ENCODE measurements around the gene AKAP13. TPM values are rescaled to one million over a fixed set of nuclear protein-coding genes. Genes with fewer than 3 reads are reported as not detected.

AKAP13 gene
- total and polyA plus RNA-seq, 7 donors: 18.2 to 126 (median 93.7) TPM

- Histone ChIP-seq H3K27me3 (ENCODE audit: insufficient read depth in 3 of 3, low read length in 2 of 3) (no peaks in the 10 kb centered on the region), H3K27ac (peak overlapping the region; percentile 21), H3K4me3 (no peak overlapping the region), H3K9me3 (no peaks in the 10 kb centered on the region), H3K36me3 (ENCODE audit: insufficient read depth in 1 of 2, low read depth in 1 of 2) (no peaks in the 10 kb centered on the region), H3K4me1 (peaks cover 42% of the 10 kb centered on the region)
- intact Hi-C loops (cut with DNase I): no loop called here
- DNase-seq (no peak), ATAC-seq (no peak)
- TF ChIP-seq CTCF (IDR thresholded peaks at IDR 0.05): no peak
- WGBS, 3 donors: 67 to 85% (median 81%) methylated on average over 2 of the region's 2 CpGs
Measured at GRCh38 chr15:85600001-85600400, 219.6 kb downstream of the AKAP13 start.

GRCh38 chr15:85603160-85603559 is 222.8 kb downstream of the AKAP13 start:
- DNase-seq: no peak
- H3K27ac ChIP-seq: peak overlapping the region; percentile 61
- intact Hi-C loops (cut with DNase I): no loop called here
- peaks cover 47% of the 10 kb centered on the region for H3K4me1 ChIP-seq
- H3K9me3 ChIP-seq: no peaks in the 10 kb centered on the region
- H3K27me3 ChIP-seq (ENCODE audit: insufficient read depth in 3 of 3, low read length in 2 of 3): no peaks in the 10 kb centered on the region
- no peak for TF ChIP-seq CTCF (IDR thresholded peaks at IDR 0.05)
- WGBS, 3 donors: 96 to 98% (median 97%) methylated on average over 1 of the region's 1 CpG
- no peak overlapping the region for H3K4me3 ChIP-seq
- no peaks in the 10 kb centered on the region for H3K36me3 ChIP-seq (ENCODE audit: insufficient read depth in 1 of 2, low read depth in 1 of 2)
- peak in 2 of 4 donors; percentile 57 to 64 for ATAC-seq

GRCh38 chr15:85603703-85604102 is 223.3 kb downstream of the AKAP13 start:
- peaks cover 46% of the 10 kb centered on the region for H3K4me1 ChIP-seq

GRCh38 chr15:85604194-85604593 is 223.8 kb downstream of the AKAP13 start:
- H3K4me1 ChIP-seq: peaks cover 44% of the 10 kb centered on the region
- peak overlapping the region; percentile 61 for H3K27ac ChIP-seq

More at GRCh38 chr15:85603703-85604102, 223.3 kb downstream of the AKAP13 start:
- ATAC-seq (peak; percentile 50 to 78 (median 64)), DNase-seq (no peak)
- Histone ChIP-seq H3K27me3 (ENCODE audit: insufficient read depth in 3 of 3, low read length in 2 of 3) (no peaks in the 10 kb centered on the region), H3K36me3 (ENCODE audit: insufficient read depth in 1 of 2, low read depth in 1 of 2) (no peaks in the 10 kb centered on the region), H3K4me3 (no peak overlapping the region), H3K27ac (peak overlapping the region; percentile 61), H3K9me3 (no peaks in the 10 kb centered on the region)
- intact Hi-C loops (cut with DNase I): no loop called here
- WGBS, 3 donors: 63 to 94% (median 71%) methylated on average over 2 of the region's 2 CpGs
- TF ChIP-seq CTCF (IDR thresholded peaks at IDR 0.05): no peak

More at GRCh38 chr15:85604194-85604593, 223.8 kb downstream of the AKAP13 start:
- no peak for ATAC-seq
- no peak for TF ChIP-seq CTCF (IDR thresholded peaks at IDR 0.05)
- Histone ChIP-seq H3K9me3 (no peaks in the 10 kb centered on the region), H3K27me3 (ENCODE audit: insufficient read depth in 3 of 3, low read length in 2 of 3) (no peaks in the 10 kb centered on the region), H3K4me3 (no peak overlapping the region), H3K36me3 (ENCODE audit: insufficient read depth in 1 of 2, low read depth in 1 of 2) (no peaks in the 10 kb centered on the region)
- DNase-seq: no peak
- WGBS, 3 donors: 89 to 96% (median 93%) methylated on average over 3 of the region's 3 CpGs
- intact Hi-C loops (cut with DNase I): no loop called here
